ENCODE data around the gene GJD4. TPM values are rescaled to one million over a fixed set of nuclear protein-coding genes. Genes with fewer than 3 reads are reported as not detected.

GJD4 gene
- polyA plus RNA-seq, 4 donors, result 0.17 to 0.20 TPM; not detected in 2

GRCh38 chr10:35613107-35613440, 7.9 kb downstream of the GJD4 start:
- DNase-seq (ENCODE audit: low read depth in 4 of 4, low spot score in 2 of 4), result no peak

GRCh38 chr10:35613597-35614226, 8.6 kb downstream of the GJD4 start:
- DNase-seq (ENCODE audit: low read depth in 4 of 4, low spot score in 2 of 4), result no peak

- DNase-seq (ENCODE audit: low read depth in 4 of 4, low spot score in 2 of 4), result no peak
Observed at GRCh38 chr10:35614312-35614711, 9.2 kb downstream of the GJD4 start.

- DNase-seq (ENCODE audit: low read depth in 4 of 4, low spot score in 2 of 4), result no peak
Observed at GRCh38 chr10:35626971-35627507, 21.9 kb downstream of the GJD4 start.

GRCh38 chr10:35631404-35631803, 26.3 kb downstream of the GJD4 start:
- no peak for DNase-seq (ENCODE audit: low read depth in 4 of 4, low spot score in 2 of 4)

GRCh38 chr10:35632027-35632426, 26.9 kb downstream of the GJD4 start:
- DNase-seq (ENCODE audit: low read depth in 4 of 4, low spot score in 2 of 4), result no peak

- no peak for DNase-seq (ENCODE audit: low read depth in 4 of 4, low spot score in 2 of 4)
Observed at GRCh38 chr10:35633006-35633980, 28.2 kb downstream of the GJD4 start.

GRCh38 chr10:35635576-35635975, 30.4 kb downstream of the GJD4 start:
- no peak for DNase-seq (ENCODE audit: low read depth in 4 of 4, low spot score in 2 of 4)

GRCh38 chr10:35636956-35637355, 31.8 kb downstream of the GJD4 start:
- no peak for DNase-seq (ENCODE audit: low read depth in 4 of 4, low spot score in 2 of 4)

- DNase-seq (ENCODE audit: low read depth in 4 of 4, low spot score in 2 of 4), result no peak
Observed at GRCh38 chr10:35637462-35637861, 32.3 kb downstream of the GJD4 start.

- DNase-seq (ENCODE audit: low read depth in 4 of 4, low spot score in 2 of 4), result no peak
Observed at GRCh38 chr10:35638101-35638500, 33.0 kb downstream of the GJD4 start.

- DNase-seq (ENCODE audit: low read depth in 4 of 4, low spot score in 2 of 4), result no peak
Observed at GRCh38 chr10:35639021-35639727, 34.0 kb downstream of the GJD4 start.

- peak in 1 of 4 donors; percentile 34 for DNase-seq (ENCODE audit: low read depth in 4 of 4, low spot score in 2 of 4)
Observed at GRCh38 chr10:35639728-35640401, 34.7 kb downstream of the GJD4 start.

- peak in 1 of 4 donors; percentile 48 for DNase-seq (ENCODE audit: low read depth in 4 of 4, low spot score in 2 of 4)
Observed at GRCh38 chr10:35640474-35640873, 35.3 kb downstream of the GJD4 start.

GRCh38 chr10:35640951-35641675, 36.0 kb downstream of the GJD4 start:
- DNase-seq (ENCODE audit: low read depth in 4 of 4, low spot score in 2 of 4), result peak in 1 of 4 donors; percentile 60

GRCh38 chr10:35641676-35642034, 36.5 kb downstream of the GJD4 start:
- no peak for DNase-seq (ENCODE audit: low read depth in 4 of 4, low spot score in 2 of 4)

- DNase-seq (ENCODE audit: low read depth in 4 of 4, low spot score in 2 of 4), result peak in 3 of 4 donors; percentile 81 to 89 (median 87)
Observed at GRCh38 chr10:35642035-35642792, 37.1 kb downstream of the GJD4 start, which contains the start of gene FZD8. Gene FZD8 (minus strand): TSS chr10:35642296. CDS start chr10:35641429, 867 bp downstream.

- no peak for DNase-seq (ENCODE audit: low read depth in 4 of 4, low spot score in 2 of 4)
Observed at GRCh38 chr10:35642793-35643114, 37.6 kb downstream of the GJD4 start.
